Testis (tissue), 2 donors: ENCODE data around the gene GGT5.

ENCODE experiments used
- POLR2A ChIP-seq: fragments of 450-650 bp; IDR thresholded peaks from one replicate; pipeline ENCODE4 v1.6.1; 2017; ENCODE audit warnings: antibody characterized with exemption, mild to moderate bottlenecking, moderate library complexity
- TF ChIP-seq, protein P1 (sequence below), 3 experiments: fragments of 450-650 bp in 2 of 3; fragments of 200-600 bp in 1 of 3; sonication (generic) in 1 of 3; IDR thresholded peaks; one replicate each; pipeline ENCODE4 v1.5.1; 2016 to 2019; ENCODE audit warnings: antibody characterized with exemption in 3 of 3, mild to moderate bottlenecking in 2 of 3, moderate library complexity in 1 of 3

DNA sequence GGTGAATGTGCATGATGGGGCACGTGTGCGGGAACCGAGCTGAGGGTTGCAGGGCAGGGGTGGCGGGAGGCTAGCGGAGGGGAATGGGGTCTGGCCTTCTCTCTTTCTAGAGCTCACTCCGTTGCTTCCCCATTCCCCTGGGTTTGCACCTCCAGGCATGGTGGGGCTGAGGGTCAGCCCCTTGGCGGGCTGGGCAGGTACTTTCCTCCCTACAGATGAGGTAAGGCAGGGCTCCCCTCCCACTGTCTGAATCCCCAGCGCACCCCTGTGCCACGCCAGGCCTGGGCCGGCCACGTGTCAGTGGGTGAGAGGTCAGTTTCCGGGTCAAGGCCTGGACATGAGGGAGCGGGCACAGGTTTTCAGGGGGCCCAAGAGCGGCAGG lies 54.7 kb downstream of the GGT5 start:
- no peak for TF ChIP-seq POLR2A
- TF ChIP-seq, protein P1, sequence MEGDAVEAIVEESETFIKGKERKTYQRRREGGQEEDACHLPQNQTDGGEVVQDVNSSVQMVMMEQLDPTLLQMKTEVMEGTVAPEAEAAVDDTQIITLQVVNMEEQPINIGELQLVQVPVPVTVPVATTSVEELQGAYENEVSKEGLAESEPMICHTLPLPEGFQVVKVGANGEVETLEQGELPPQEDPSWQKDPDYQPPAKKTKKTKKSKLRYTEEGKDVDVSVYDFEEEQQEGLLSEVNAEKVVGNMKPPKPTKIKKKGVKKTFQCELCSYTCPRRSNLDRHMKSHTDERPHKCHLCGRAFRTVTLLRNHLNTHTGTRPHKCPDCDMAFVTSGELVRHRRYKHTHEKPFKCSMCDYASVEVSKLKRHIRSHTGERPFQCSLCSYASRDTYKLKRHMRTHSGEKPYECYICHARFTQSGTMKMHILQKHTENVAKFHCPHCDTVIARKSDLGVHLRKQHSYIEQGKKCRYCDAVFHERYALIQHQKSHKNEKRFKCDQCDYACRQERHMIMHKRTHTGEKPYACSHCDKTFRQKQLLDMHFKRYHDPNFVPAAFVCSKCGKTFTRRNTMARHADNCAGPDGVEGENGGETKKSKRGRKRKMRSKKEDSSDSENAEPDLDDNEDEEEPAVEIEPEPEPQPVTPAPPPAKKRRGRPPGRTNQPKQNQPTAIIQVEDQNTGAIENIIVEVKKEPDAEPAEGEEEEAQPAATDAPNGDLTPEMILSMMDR (IDR thresholded peaks at IDR 0.05), result no peak
